Measurements from ENCODE around the gene HOXA13. TPM values are rescaled to one million over a fixed set of nuclear protein-coding genes. Genes with fewer than 3 reads are reported as not detected.
A peak's percentile ranks its signal among the peaks of the same experiment; 100 is the strongest.

Gene HOXA13
- total RNA-seq = under 1 TPM in 1 of 4 donors, not detected in 3; 0.12 TPM

DNA sequence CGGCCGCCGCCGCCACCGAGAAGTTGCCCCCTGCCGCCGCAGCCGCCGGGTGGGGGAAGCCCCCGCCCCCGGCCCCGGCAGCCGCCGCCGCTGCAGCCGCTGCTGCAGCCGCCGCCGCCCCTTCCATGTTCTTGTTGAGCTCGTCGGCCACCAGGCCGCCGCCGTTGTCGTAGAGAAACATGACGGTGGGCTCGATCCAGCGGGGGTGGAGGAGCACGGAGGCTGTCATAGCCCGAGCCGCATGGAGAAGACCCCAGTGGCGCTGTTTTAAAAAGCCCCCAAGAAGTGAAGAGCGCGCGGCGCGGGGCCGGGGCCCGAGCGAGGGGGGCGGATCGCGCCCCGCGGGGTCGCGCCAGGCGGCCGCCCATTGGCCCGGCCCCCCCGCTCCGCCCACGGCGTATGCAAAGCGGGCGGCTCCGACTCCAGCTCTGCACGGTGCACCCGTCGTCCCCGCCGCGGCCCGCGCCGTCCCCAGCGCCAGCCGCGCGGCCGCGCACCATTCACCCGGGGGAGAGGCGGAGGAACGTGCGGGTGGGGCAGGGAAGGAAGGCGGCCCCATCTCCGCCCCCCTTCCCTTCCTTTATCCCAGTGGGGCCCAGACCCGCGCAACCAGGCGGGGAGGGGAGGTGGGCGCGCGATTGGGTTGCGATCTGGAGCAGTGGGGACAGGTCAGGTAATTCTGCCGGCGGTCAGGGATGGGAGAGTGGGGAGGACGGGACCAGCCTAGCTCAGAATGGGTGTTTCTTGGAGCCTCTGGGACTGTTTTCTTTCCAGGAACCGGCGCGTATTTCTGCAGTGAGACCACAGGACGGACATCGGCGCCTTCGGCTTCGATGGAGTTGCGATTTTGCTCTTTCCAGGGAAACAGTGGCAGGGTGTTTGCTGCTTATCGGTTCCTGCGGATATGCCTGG is at the start of gene HOXA13:
Gene HOXA13, minus strand, starts transcription at position 243 of the 912 bp plus-strand sequence. Its CDS starts 14 bp downstream, at position 229.
- TF ChIP-seq, protein P1, sequence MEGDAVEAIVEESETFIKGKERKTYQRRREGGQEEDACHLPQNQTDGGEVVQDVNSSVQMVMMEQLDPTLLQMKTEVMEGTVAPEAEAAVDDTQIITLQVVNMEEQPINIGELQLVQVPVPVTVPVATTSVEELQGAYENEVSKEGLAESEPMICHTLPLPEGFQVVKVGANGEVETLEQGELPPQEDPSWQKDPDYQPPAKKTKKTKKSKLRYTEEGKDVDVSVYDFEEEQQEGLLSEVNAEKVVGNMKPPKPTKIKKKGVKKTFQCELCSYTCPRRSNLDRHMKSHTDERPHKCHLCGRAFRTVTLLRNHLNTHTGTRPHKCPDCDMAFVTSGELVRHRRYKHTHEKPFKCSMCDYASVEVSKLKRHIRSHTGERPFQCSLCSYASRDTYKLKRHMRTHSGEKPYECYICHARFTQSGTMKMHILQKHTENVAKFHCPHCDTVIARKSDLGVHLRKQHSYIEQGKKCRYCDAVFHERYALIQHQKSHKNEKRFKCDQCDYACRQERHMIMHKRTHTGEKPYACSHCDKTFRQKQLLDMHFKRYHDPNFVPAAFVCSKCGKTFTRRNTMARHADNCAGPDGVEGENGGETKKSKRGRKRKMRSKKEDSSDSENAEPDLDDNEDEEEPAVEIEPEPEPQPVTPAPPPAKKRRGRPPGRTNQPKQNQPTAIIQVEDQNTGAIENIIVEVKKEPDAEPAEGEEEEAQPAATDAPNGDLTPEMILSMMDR (IDR thresholded peaks at IDR 0.05) = no peak
- TF ChIP-seq EP300 (IDR thresholded peaks at IDR 0.05) = no peak
- no peak for TF ChIP-seq POLR2A (IDR thresholded peaks at IDR 0.05)
- TF ChIP-seq POLR2AphosphoS5 (IDR thresholded peaks at IDR 0.05) = no peak
- no peaks in the 10 kb centered on the region for H3K9me3 ChIP-seq
- H3K36me3 ChIP-seq = no peaks in the 10 kb centered on the region
- H3K27me3 ChIP-seq = peaks cover 100% of the 10 kb centered on the region
- 2% methylated on average over 15 of the region's 99 CpGs; no CpG with 5 or more reads in 1 of the 2 donors for WGBS, 2 donors (ENCODE audit: low coverage in 1 of 2)
- ATAC-seq = no peak
- peak within 1 kb of the TSS in 1 of 2 donors; percentile 36 for H3K4me3 ChIP-seq
- peaks cover 0 to 59% (median 10%) of the 10 kb centered on the region in 3 donors for H3K4me1 ChIP-seq
- H3K27ac ChIP-seq = no peak within 1 kb of the TSS

DNA sequence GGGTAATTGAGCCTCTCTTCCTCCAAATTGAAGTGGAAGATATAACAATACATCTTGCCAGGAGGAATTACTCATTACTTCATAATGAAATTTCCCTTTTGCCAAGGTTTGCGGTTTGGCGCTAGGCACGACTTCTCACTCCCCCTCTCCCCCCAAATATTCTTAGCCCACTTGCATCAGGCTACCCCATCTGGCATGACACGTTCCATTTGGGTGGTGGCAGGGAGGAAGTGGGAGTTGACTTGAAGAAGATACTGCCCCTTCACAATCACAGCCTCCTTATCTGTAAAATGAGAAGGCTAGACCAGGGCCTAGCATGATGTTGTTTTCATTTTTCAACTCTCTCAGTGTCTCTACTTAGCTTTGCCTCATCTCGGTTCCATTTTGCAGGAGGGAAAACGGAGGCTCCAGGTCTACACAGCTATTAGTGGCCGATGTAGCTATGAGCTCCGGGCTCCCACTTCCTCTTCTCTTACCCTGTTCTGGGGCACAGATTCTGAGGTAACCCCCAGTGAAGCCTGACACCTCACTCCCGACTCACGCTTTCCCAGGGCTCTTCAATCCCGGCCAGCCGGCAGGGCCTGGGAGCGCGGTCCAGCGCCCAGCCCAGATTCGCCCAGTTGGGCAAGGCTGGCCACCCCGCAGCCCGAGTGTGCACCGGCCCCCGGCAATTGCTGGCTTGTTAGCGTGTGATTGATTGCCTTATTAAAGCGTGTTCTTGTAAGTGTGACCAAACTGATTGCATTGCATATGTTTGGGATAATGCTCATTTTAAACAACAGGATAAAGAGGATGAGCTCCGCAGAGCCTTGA is 49.2 kb upstream of the HOXA13 start:
- peaks cover 0 to 38% (median 24%) of the 10 kb centered on the region in 3 donors for H3K4me1 ChIP-seq
- H3K36me3 ChIP-seq = no peaks in the 10 kb centered on the region
- no peak for ATAC-seq
- H3K4me3 ChIP-seq = no peak overlapping the region
- TF ChIP-seq POLR2A (IDR thresholded peaks at IDR 0.05) (no peak), EP300 (IDR thresholded peaks at IDR 0.05) (no peak), POLR2AphosphoS5 (IDR thresholded peaks at IDR 0.05) (no peak)
- TF ChIP-seq, protein P1 (IDR thresholded peaks at IDR 0.05) = no peak
- no peaks in the 10 kb centered on the region for H3K9me3 ChIP-seq
- WGBS, 2 donors (ENCODE audit: low coverage in 1 of 2) = 7 to 21% methylated on average over 9 to 18 of the region's 23 CpGs
- H3K27me3 ChIP-seq = peaks cover 100% of the 10 kb centered on the region
- H3K27ac ChIP-seq = no peak overlapping the region

DNA sequence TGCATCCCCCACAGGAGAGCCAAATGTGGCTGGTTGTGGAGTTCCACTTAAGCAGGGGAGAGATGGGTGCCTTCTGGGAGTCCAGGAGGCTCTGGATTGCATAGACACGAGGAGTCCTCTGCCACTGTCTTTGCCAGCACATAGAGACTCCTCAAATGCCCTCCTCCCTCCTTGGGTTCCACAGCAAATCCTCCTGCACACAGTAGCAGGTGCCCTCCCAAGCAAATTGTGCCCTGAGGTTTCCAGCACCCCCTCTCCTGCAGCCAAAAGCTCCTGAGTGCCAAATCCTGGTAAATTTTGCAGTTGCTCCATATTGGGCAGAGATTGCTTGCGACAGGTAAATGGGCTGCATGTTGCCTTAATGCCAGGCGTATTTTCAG is 48.5 kb upstream of the HOXA13 start:
- Histone ChIP-seq H3K27ac (no peak overlapping the region), H3K4me3 (no peak overlapping the region), H3K36me3 (no peaks in the 10 kb centered on the region), H3K27me3 (peaks cover 100% of the 10 kb centered on the region), H3K9me3 (no peaks in the 10 kb centered on the region), H3K4me1 (peaks cover 0 to 45% (median 28%) of the 10 kb centered on the region in 3 donors)
- WGBS, 2 donors (ENCODE audit: low coverage in 1 of 2) = 45 to 61% methylated on average over 3 of the region's 3 CpGs
- ATAC-seq = no peak
- no peak for TF ChIP-seq POLR2A (IDR thresholded peaks at IDR 0.05)
- no peak for TF ChIP-seq EP300 (IDR thresholded peaks at IDR 0.05)
- TF ChIP-seq, protein P1 (IDR thresholded peaks at IDR 0.05) = no peak
- TF ChIP-seq POLR2AphosphoS5 (IDR thresholded peaks at IDR 0.05) = no peak

DNA sequence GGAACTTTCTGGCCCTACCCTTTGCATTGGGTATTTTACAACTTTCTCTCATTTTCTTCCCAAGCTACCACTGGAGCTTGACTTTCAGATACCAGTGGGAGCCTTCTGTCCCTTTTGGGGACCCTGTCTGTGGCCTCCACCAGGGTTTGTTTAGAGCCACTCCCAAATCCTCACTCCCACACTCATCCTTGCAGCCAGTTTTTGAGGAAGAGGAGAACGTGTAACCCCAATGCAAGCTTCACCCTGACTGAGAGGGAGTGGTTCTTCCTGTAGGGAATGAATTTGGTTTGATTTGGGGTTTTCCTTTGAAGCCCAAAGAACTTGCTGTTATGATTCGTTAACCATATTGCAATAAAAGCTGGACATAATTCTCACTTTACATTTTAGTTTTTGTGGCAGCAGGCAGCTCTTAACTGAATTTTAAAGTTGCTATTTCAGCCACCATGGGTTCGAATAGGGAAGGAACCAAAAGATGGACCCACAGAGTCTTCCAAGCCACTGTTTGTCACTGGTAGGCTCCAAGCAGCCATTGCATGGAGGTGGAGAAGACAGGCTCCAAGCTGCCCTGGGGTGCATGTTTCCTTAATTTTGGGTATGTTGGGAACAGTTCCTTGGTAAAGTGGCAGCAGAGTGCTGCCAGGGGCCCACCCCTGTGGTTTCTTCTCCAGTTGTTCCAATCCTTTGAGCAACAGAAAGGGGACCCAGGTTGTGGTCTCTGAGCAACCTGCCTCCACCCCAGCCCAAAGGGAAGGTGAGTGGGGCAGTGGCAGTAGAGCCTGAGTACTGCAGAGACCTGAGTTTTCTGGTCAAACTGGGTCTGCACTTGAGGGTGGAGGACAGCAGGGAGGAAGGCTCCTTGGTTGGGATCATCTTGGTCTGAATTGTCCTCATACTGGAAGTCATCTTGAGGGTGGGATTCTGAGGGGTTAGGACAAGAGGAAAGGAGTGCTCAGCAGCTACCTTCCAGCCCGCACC is 47.8 kb upstream of the HOXA13 start:
- H3K27ac ChIP-seq = no peak overlapping the region
- WGBS, 2 donors (ENCODE audit: low coverage in 1 of 2) = 38 to 80% methylated on average over 2 to 4 of the region's 4 CpGs
- peaks cover 0 to 52% (median 35%) of the 10 kb centered on the region in 3 donors for H3K4me1 ChIP-seq
- H3K36me3 ChIP-seq = no peaks in the 10 kb centered on the region
- peaks cover 100% of the 10 kb centered on the region for H3K27me3 ChIP-seq
- H3K4me3 ChIP-seq = no peak overlapping the region
- TF ChIP-seq EP300 (IDR thresholded peaks at IDR 0.05) (no peak), POLR2AphosphoS5 (IDR thresholded peaks at IDR 0.05) (no peak), POLR2A (IDR thresholded peaks at IDR 0.05) (no peak)
- TF ChIP-seq, protein P1 (IDR thresholded peaks at IDR 0.05) = no peak
- ATAC-seq = no peak
- no peaks in the 10 kb centered on the region for H3K9me3 ChIP-seq
